GM10248 (cell line): ENCODE measurements around the gene MAN1C1.

Source experiments
- CTCF ChIA-PET: fragments of 300-600 bp; sonication (Branson Sonifier 250); formaldehyde crosslinking; extraction: SDS; loops from one replicate; lab custom pipeline; 2021; ENCODE audit warnings: antibody characterized with exemption; lab: Yijun Ruan, JAX
- POLR2A ChIA-PET: fragments of 350-650 bp; sonication (Branson Sonifier 250); formaldehyde crosslinking; extraction: SDS; loops from one replicate; lab custom pipeline; 2020; ENCODE audit warnings: antibody characterized with exemption; lab: Yijun Ruan, JAX
- DNase-seq: peaks from one replicate; pipeline ENCODE4 v3.0.0; 2012; ENCODE audit errors: extremely low spot score
- TF ChIP-seq, protein P1 (sequence below): IDR thresholded peaks from 2 replicates; pipeline ENCODE4 v1.5.1; 2012; ENCODE audit warnings: mild to moderate bottlenecking, low read depth; ENCODE audit errors: extremely low read depth, missing control alignments, control extremely low read depth

Gene MAN1C1

DNA sequence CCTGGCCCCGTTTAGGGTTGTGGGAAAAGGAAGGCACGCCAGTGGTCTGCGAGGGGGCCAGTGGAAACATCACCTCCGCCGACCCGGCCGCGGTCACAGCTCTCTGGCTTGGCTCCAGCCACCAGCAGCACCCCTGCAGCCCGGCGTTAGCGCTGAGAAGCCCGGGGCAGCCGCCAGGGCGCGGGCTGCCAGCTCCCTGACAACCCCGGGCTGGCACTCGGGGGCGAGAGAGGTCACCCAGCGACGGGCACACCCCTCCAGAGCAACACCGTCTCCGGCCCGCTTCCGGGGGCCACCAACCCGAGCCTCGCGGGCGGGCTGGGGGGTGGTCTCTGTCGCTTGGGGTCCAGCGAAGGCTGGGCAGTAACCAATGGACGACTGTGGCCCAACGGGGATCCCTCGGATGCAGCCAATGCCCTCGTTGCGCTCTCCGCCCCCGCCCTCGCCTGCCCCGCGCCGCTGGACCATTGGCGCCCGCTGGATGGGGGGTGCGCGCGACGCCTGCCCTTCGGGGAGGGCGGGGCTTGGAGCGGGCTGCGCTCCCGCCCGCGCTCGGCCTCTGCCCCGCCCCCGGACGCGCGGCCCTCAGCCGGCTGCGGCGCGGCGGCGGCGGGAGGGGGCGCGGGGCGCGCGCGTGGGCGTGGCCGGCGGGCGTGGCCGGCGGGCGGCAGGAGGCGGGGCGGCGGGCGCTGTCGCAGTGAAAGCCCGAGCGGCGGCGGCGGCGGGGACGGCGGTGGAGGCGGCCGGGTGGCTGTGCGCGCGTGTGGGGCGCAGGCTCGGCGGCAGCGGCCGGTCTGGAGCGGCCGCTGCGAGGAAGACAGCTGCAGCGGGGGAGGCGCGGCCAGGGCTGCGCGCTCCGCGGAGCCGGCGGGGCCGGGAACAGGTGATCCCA is at the start of gene MAN1C1:
MAN1C1 (plus strand) TSS at position 697 of the 892 bp plus-strand sequence. CDS start 1,007 bp downstream, outside the sequence.
- DNase-seq: peak; percentile 95
- ChIA-PET POLR2A (no interaction called here), CTCF (no interaction called here)
- TF ChIP-seq, protein P1, sequence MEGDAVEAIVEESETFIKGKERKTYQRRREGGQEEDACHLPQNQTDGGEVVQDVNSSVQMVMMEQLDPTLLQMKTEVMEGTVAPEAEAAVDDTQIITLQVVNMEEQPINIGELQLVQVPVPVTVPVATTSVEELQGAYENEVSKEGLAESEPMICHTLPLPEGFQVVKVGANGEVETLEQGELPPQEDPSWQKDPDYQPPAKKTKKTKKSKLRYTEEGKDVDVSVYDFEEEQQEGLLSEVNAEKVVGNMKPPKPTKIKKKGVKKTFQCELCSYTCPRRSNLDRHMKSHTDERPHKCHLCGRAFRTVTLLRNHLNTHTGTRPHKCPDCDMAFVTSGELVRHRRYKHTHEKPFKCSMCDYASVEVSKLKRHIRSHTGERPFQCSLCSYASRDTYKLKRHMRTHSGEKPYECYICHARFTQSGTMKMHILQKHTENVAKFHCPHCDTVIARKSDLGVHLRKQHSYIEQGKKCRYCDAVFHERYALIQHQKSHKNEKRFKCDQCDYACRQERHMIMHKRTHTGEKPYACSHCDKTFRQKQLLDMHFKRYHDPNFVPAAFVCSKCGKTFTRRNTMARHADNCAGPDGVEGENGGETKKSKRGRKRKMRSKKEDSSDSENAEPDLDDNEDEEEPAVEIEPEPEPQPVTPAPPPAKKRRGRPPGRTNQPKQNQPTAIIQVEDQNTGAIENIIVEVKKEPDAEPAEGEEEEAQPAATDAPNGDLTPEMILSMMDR: no peak

DNA sequence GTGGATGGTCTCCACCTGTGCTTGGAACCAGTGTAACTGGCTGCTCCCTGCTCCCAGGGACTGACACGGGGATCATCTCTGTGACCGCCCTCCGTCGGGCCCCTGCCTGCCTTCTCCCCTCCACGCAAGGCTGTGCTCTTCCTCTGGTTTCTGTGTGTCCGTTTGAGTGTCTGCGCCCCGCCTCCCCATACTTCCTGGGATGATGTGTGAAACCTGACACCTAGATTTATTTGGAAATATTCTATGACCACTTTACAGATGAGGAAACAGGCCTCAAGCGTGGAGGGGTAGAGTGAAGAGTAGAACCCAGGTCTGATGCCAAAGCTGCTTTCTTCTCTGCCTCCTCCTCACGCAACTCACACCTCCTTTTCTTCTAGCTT is 48.9 kb upstream of the MAN1C1 start:
- CTCF ChIA-PET: interaction anchor here (1.5 kb wide), 1 partner anchor 45 kb away, joined by 4 read pairs; no protein-coding TSS in a partner anchor
- DNase-seq: no peak
- TF ChIP-seq, protein P1: no peak
- POLR2A ChIA-PET: no interaction called here

DNA sequence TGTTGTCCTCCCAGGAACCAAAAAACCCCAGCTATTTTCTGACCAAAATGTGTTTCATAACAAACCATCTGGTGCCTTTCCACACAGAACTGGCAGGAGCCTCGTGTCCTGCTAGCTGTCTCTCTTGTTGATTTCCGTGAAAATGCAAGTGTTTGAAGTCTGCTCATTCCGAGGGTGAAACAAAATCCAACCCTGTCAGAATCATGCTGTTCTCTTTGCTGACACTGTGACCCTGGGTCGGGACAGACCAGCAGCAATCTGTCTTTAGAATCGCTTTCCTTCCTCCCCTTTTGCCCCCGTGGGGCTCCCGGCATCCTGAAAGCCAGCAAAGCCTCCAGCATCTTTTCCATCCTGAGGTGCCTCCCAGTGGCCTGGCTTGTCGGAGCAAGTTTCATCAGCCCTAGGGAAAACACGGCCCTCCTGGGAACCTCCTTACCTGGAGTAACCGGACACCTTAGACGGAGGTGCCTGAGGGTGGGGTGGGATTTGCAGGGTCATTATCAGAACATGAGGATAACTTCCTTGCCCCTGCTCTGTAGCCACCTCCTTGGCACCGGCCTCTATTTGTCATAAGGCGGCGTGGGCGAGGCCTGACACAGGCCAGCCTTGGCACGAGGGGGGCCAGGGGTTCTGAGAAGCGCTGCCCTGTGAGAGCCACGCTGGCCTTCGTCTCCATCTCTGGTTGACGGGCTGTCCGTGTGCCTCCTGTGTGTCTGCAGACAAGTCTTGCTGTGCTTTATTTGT is 48.3 kb upstream of the MAN1C1 start:
- CTCF ChIA-PET: interaction anchor here (1.5 kb wide), 1 partner anchor 46 kb away, joined by 4 read pairs; no protein-coding TSS in a partner anchor
- POLR2A ChIA-PET: no interaction called here
- DNase-seq: no peak
- TF ChIP-seq, protein P1: no peak

DNA sequence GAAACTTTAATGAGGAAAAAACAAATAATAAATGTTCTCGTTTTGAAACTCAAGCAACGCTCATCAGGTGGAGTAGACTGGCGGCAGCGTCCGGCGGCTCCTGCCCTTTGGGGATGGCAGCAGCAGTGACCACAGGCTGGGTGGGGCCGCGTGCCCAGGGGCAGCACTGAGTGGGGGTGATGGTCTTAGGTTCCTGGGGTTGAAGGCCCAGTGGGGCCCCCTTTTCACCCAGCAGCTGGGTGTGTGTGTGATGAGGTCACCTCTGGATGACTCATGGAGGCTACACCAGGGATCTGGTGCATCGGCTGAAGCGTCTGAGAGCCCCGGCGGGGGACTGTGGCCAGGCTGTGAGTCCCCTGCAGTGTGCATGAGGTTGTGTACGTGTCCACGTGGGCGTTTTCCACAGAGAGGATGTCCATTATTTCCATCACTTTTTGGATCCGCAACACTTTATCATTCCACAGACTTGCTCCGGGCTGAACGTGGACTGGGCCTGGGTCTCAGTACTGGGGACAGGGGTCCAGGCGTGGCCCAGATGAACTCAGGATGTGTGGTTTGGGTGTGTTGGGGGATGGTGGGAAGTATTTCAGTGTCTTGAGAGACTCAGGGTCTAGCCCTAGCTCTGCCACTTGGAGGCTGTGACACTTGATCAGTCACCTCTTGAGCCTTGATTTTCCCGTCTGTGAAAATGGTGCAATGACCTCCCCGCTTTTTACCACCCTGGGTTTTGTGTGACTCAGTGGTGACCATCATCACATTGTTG is 47.6 kb upstream of the MAN1C1 start:
- DNase-seq: no peak
- CTCF ChIA-PET: interaction anchor here (1.2 kb wide), 1 partner anchor 11 kb away, joined by 3 read pairs; no protein-coding TSS in a partner anchor
- POLR2A ChIA-PET: no interaction called here
- TF ChIP-seq, protein P1: no peak

DNA sequence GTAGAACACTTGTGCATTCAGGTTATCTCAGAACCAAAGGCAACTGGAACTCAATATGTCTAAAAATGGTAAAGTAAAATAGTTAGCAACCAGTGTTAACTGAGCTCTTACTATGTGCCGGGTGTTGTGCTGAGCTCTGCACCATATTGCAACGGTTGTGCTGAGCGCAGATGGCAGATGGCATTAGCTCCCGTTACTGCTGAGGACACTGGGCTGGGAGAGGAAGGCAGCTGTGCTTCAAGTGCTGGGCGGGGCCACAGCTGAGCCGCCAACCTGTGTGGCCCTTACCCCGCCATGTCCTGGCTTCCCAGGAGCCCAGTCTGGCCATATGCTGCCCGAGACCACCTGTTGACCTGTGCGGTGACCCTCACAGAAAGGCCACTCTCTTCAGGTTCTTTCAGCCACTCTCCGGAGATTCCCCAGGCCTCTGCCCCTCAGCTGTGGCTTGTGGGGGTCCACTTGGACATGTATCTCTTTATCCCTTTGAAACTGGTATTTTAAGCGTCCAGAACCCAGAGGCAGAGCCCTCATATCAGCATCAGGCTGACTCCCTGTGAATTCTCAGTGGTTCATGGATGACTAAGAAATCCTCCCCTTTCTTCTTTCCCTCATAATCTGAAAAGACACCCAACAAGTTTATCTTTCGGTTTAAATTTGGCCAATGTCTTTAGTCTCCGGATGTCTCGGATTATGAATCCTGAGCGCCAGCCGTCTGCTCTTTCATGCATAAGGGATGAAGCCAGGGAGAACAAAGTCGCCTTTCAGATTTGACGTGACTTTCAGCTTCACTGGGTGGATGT is 46.8 kb upstream of the MAN1C1 start:
- no peak for DNase-seq
- CTCF ChIA-PET: interaction anchor here (1.2 to 4.1 kb wide), 2 partner anchors 10 to 14 kb away, joined by 3 to 34 read pairs; no protein-coding TSS in a partner anchor
- TF ChIP-seq, protein P1: no peak
- POLR2A ChIA-PET: no interaction called here
